COLO829 (cell line): Measurements from ENCODE around the gene CACNA2D3.
"Not testable (repeated sequence)": the region's sequence is repeated elsewhere in the genome, so short reads cannot be mapped to it uniquely, and the experiment has no call there.

ENCODE experiments used
- DNase-seq: peaks from one replicate; pipeline ENCODE4 v3.0.0; 2012; ENCODE audit warnings: low spot score

CACNA2D3 gene

DNA sequence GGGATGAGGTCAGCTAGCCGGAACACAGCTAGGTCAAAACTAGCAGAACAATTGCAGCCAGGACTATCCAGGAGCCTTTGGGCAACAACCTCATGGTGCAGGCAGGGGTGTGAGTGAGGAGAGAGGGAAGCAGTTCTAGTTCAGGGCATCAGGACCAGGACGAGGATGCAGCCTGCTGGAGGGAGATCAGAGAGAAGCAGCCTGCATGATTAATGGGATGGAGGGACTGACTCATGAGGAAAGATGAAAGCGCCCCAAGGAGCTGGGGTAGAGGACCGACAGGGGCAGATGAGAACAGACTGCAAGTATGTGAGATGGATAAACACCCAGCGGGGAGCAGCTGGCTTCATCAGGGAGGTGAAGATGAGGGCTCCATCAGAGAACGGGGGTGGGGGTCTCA, 843.4 kb downstream of the CACNA2D3 start:
- DNase-seq: no peak

DNA sequence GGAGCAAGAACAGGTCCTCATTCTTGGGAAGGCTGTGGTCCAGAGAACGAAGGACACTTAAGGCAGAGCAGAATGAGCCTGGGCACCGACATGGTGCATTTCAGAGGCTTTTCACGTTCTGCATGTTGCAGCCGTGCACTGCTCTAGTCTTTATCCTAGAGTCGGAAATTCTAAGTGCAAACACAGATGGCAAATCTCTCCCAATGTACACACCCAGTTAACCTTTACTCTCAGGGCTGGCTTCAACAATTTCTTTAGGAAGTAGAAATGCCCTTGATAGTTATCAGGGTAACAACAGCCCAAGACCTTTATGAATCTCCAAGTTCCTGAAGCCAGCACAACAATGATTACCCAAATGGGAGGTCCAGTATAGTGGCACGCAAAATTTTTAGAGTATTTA, 844.6 kb downstream of the CACNA2D3 start:
- no peak for DNase-seq

- no peak for DNase-seq
These were observed 845.4 kb downstream of the CACNA2D3 start for GRCh38 chr3:54967731-54968161.

- no peak for DNase-seq
These were observed 846.3 kb downstream of the CACNA2D3 start for GRCh38 chr3:54968546-54969172.

DNA sequence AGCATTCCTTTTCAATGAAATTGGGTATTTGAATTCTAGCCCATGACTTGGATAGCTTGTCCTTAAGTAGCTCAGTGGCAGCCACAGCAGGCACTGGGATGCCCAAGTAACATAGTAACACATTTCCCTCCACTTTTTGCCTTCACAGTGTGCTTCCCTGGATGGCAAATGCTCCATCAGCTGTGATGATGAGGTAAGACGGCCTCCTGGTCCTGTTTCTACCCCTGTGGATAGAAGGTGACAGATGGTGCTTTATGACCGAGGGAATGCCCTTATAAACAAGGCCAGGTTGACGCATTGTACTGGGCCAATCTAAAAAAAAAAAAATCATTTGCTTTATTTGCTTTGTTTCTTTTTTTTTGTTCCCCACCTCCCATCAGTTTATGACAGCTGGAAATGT, 847.3 kb downstream of the CACNA2D3 start:
- no peak for DNase-seq

GRCh38 chr3:54970895-54971294, 848.5 kb downstream of the CACNA2D3 start:
- DNase-seq: no peak

- no peak for DNase-seq
These were observed 855.1 kb downstream of the CACNA2D3 start for GRCh38 chr3:54977439-54977838.

- DNase-seq: not testable (repeated sequence)
These were observed 855.6 kb downstream of the CACNA2D3 start for GRCh38 chr3:54977946-54978345.

- DNase-seq: no peak
These were observed 860.5 kb downstream of the CACNA2D3 start for GRCh38 chr3:54982807-54983206.

GRCh38 chr3:54983266-54984099, 861.1 kb downstream of the CACNA2D3 start:
- no peak for DNase-seq

DNA sequence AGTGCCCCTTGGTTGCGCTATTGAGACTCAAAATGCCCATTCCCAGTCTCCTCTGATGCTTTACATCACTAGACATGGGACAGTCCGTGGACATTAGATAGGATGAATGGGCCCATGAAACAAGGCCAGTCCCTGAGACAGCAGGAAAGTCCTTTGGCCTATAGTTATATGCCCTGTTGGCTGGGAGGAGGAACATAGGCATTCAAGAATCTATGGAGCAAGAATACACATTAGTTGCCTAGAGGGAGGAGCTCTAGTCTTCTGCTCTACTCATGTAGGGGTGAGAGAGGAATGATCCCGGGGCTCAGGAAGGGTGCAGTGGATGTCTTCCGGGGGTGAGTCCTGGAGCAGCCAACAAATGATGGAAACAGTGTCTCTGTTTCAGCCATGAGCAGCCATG, 863.5 kb downstream of the CACNA2D3 start:
- DNase-seq: no peak

DNA sequence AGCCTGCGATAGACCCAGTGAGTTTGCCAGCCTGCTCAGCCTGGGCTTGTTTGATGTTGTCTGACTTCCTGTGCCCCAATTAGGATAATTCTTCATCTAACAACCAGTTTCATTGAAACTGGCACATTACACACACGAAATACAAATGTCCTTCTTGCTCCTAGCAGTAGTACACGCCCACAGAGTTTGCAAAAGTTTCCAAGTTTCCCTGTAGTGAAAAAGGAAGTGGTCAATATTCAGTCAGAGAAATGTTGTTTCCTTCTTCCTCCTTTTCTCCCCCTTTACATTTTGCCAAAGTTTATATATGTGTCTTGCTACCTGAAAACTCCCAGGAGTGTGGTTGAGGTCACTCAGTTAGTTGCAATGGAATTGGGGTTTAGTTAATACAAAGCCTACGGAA, 863.9 kb downstream of the CACNA2D3 start:
- no peak for DNase-seq

DNA sequence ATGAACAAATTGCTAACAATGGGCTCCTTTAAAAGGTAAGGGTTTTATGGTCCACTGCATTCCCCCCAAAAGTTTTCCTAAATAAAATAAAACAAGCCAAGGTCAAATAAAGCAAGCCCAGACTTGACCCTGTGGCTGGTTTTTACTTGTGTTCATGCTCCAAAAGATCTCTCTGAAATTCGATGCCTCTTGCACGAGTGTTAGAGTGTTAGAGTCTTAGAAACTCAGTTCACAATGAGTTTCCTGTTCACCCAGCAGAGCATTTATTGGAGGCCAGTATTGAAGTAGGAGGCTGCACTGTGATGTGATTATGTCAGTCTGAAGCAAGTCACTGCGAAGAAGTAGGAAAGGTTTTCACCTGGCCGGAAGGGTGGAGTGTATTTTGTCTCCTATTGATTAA, 865.4 kb downstream of the CACNA2D3 start:
- no peak for DNase-seq

DNA sequence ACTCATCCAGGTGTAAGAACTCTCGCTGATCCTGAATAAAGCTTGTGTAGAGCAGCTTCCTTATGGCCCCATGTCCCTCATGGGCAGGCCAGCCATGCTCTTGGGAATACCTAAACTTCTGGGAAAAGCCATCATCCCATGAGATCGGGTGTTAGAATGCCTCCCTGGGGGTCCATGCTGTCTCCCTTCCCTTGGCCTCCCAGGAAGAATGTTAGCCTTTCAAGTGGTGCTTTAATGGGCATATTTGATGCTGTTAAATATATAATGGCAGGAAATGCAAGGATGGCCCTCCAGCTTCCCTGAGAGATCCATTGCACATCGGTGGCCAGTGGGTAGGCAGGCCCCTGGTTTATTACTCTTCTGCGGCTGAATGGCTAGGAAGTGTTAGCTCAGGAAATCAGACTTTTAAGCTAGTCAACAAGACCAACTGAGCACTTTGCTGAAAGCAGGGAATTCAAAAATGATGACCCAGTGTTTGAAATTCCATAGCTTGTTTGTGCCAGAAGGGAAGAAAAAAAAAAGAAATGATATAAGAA, 866.0 kb downstream of the CACNA2D3 start:
- DNase-seq: no peak

GRCh38 chr3:54988838-54989630, 866.7 kb downstream of the CACNA2D3 start:
- DNase-seq: no peak

DNA sequence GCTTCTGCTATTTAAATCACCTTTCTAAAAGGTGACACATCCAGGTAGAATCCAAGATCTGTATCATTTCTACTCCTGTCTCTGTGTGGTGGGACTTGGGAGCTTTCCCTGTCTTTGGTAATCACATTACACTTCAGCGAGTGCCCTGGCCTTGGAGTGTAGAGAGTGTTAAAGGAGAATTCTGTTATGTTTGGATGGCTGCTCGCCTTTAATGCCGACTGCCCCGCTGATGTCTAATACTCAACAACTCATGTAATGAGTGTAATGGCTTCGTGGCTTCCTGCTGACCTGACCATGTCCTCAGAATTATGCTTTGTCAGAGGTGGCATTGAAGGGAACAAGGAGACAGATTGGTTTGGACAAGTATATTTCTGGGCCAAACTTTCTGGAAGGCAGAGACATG, 871.8 kb downstream of the CACNA2D3 start:
- DNase-seq: no peak

- DNase-seq: peak; percentile 56
These were observed 876.8 kb downstream of the CACNA2D3 start for GRCh38 chr3:54999159-54999558.

DNA sequence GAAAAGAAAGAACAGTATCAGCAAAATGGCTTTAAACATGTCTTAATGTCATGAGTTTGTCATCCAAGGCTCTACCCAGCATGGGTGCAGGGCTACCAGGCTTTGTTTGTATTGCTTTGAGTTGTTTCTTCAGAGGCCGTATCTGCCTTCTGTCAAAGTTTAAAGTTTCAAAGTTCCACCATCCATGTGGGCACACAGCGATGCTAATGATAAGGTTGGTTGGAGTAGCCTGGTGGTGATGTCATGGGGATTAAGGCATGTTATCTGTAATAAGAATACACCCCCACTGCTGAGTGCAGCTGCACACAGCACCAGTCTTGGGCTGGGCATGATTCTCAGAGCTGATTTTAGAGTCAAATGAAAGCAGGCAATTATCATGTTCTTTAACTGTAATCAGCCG, 877.5 kb downstream of the CACNA2D3 start:
- DNase-seq: no peak

GRCh38 chr3:55000546-55000945, 878.2 kb downstream of the CACNA2D3 start:
- DNase-seq: peak; percentile 42

DNA sequence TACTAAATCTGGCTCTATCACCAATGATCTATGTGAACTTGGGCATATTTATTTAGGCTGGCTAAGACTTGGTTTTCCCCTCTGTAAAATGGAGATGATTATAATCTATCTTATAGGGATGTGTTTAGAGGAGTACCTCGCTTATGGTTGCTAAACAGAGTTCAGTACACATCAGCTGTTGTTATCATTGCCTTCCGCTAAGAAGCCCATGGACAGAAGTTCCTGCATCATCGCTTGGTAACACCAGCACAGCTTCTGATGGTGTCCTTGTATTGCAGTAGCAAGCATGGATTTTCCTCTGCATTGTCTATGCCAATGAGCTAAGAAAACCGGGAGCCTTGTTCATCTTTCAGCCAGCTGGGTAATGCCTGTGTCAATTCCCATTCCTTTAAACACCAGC, 878.6 kb downstream of the CACNA2D3 start:
- no peak for DNase-seq

DNA sequence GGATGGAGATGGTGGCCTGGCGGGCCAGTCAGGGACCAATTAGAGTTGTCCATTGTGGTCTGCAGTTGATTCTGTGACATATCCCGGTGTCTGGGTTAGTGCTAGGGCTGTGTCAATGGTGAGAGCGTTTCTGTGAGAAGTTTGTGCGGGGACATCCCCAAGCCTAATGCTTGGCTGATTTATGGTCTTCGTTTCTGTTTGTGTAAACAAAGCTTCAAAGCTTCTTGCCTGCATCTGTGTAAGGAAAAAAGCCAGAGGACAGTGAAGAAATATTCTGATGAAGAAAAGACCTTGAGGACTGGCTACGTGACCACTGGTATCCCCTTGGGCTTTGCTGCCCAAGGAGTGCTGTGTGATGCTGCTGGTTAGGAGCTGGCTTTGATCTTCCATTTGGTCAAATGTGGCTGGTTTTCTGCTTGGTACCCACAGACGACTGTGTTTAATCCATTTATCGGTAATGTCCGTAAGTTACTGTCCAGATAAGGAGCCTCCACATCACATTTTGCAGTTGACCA, 880.1 kb downstream of the CACNA2D3 start:
- DNase-seq: no peak

GRCh38 chr3:55006244-55006676, 883.9 kb downstream of the CACNA2D3 start:
- no peak for DNase-seq
